GM19463 (cell line): ENCODE results near the gene FMO3.

Experiments
- ATAC-seq: cut with Tn5 transposase; IDR thresholded peaks from one replicate; pipeline ENCODE4 v1.9.1; 2021; ENCODE audit warnings: mild to moderate bottlenecking, moderate library complexity; ENCODE audit not compliant: unreplicated experiment

Gene FMO3

GRCh38 chr1:171115280-171115897 is 24.7 kb downstream of the FMO3 start:
- no peak for ATAC-seq

- no peak for ATAC-seq
Measured at GRCh38 chr1:171116676-171117075, 26.0 kb downstream of the FMO3 start.

GRCh38 chr1:171117085-171117484 is 26.4 kb downstream of the FMO3 start:
- ATAC-seq, result no peak

- ATAC-seq, result no peak
Measured at GRCh38 chr1:171119648-171120047, 28.9 kb downstream of the FMO3 start.

- no peak for ATAC-seq
Measured at GRCh38 chr1:171122299-171122698, 31.6 kb downstream of the FMO3 start.

- no peak for ATAC-seq
Measured at GRCh38 chr1:171122893-171123292, 32.2 kb downstream of the FMO3 start.

- no peak for ATAC-seq
Measured at GRCh38 chr1:171126504-171126903, 35.8 kb downstream of the FMO3 start.

GRCh38 chr1:171127099-171127498 is 36.4 kb downstream of the FMO3 start:
- ATAC-seq, result no peak

- no peak for ATAC-seq
Measured at GRCh38 chr1:171127501-171127900, 36.8 kb downstream of the FMO3 start.

GRCh38 chr1:171128463-171128862 is 37.8 kb downstream of the FMO3 start:
- ATAC-seq, result no peak

GRCh38 chr1:171134204-171134923 is 43.7 kb downstream of the FMO3 start:
- ATAC-seq, result no peak

- no peak for ATAC-seq
Measured at GRCh38 chr1:171137580-171137979, 46.9 kb downstream of the FMO3 start.

- no peak for ATAC-seq
Measured at GRCh38 chr1:171138980-171139379, 48.3 kb downstream of the FMO3 start.

- ATAC-seq, result no peak
Measured at GRCh38 chr1:171139890-171140289, 49.2 kb downstream of the FMO3 start.

GRCh38 chr1:171140401-171140800 is 49.7 kb downstream of the FMO3 start:
- ATAC-seq, result no peak

GRCh38 chr1:171140956-171141687 is 50.4 kb downstream of the FMO3 start:
- ATAC-seq, result no peak

GRCh38 chr1:171141688-171142415 is 51.1 kb downstream of the FMO3 start:
- ATAC-seq, result no peak

GRCh38 chr1:171142416-171143385 is 52.0 kb downstream of the FMO3 start:
- ATAC-seq, result no peak

- no peak for ATAC-seq
Measured at GRCh38 chr1:171150156-171150555, 59.5 kb downstream of the FMO3 start.

GRCh38 chr1:171152549-171152948 is 61.8 kb downstream of the FMO3 start:
- no peak for ATAC-seq
